ENCODE measurements around the gene KRT37.
"Not testable (repeated sequence)": the region's sequence is repeated elsewhere in the genome, so short reads cannot be mapped to it uniquely, and the experiment has no call there.

The KRT37 gene

GRCh38 chr17:41434415-41434814 lies 10.0 kb upstream of the KRT37 start:
- DNase-seq (ENCODE audit: low read depth in 2 of 2), result no peak

- DNase-seq (ENCODE audit: low read depth in 2 of 2), result no peak
These were observed 9.6 kb upstream of the KRT37 start for GRCh38 chr17:41434005-41434404.

GRCh38 chr17:41433586-41433985 lies 9.2 kb upstream of the KRT37 start:
- DNase-seq (ENCODE audit: low read depth in 2 of 2), result no peak

- not testable (repeated sequence) for DNase-seq (ENCODE audit: low read depth in 2 of 2)
These were observed 6.0 kb upstream of the KRT37 start for GRCh38 chr17:41430376-41430775.

- no peak for DNase-seq (ENCODE audit: low read depth in 2 of 2)
These were observed 5.3 kb upstream of the KRT37 start for GRCh38 chr17:41429667-41430066.

GRCh38 chr17:41428591-41429291 lies 4.4 kb upstream of the KRT37 start:
- no peak for DNase-seq (ENCODE audit: low read depth in 2 of 2)

GRCh38 chr17:41422586-41422985 lies 1.8 kb downstream of the KRT37 start:
- not testable (repeated sequence) for DNase-seq (ENCODE audit: low read depth in 2 of 2)

GRCh38 chr17:41421617-41422016 lies 2.8 kb downstream of the KRT37 start:
- no peak for DNase-seq (ENCODE audit: low read depth in 2 of 2)

GRCh38 chr17:41421116-41421515 lies 3.3 kb downstream of the KRT37 start:
- DNase-seq (ENCODE audit: low read depth in 2 of 2), result no peak

- DNase-seq (ENCODE audit: low read depth in 2 of 2), result no peak
These were observed 4.3 kb downstream of the KRT37 start for GRCh38 chr17:41420134-41420533.

- no peak for DNase-seq (ENCODE audit: low read depth in 2 of 2)
These were observed 4.7 kb downstream of the KRT37 start for GRCh38 chr17:41419716-41420115.

- DNase-seq (ENCODE audit: low read depth in 2 of 2), result no peak
These were observed 6.1 kb downstream of the KRT37 start for GRCh38 chr17:41418116-41418860.

GRCh38 chr17:41417576-41418015 lies 6.8 kb downstream of the KRT37 start:
- no peak for DNase-seq (ENCODE audit: low read depth in 2 of 2)

GRCh38 chr17:41417127-41417526 lies 7.3 kb downstream of the KRT37 start:
- DNase-seq (ENCODE audit: low read depth in 2 of 2), result no peak

- DNase-seq (ENCODE audit: low read depth in 2 of 2), result no peak
These were observed 7.9 kb downstream of the KRT37 start for GRCh38 chr17:41416479-41416878.

- DNase-seq (ENCODE audit: low read depth in 2 of 2), result no peak
These were observed 8.5 kb downstream of the KRT37 start for GRCh38 chr17:41415833-41416335.

- no peak for DNase-seq (ENCODE audit: low read depth in 2 of 2)
These were observed 9.0 kb downstream of the KRT37 start for GRCh38 chr17:41415411-41415810.

- no peak for DNase-seq (ENCODE audit: low read depth in 2 of 2)
These were observed 10.4 kb downstream of the KRT37 start for GRCh38 chr17:41413982-41414381.

GRCh38 chr17:41413353-41413957 lies 10.9 kb downstream of the KRT37 start:
- no peak for DNase-seq (ENCODE audit: low read depth in 2 of 2)

- DNase-seq (ENCODE audit: low read depth in 2 of 2), result no peak
These were observed 13.1 kb downstream of the KRT37 start for GRCh38 chr17:41411072-41411840.

- DNase-seq (ENCODE audit: low read depth in 2 of 2), result no peak
These were observed 17.2 kb downstream of the KRT37 start for GRCh38 chr17:41407226-41407625.

GRCh38 chr17:41406205-41406604 lies 18.2 kb downstream of the KRT37 start:
- DNase-seq (ENCODE audit: low read depth in 2 of 2), result no peak

Data from stimulated activated CD4-positive, alpha-beta T cell treated with anti-CD3 and anti-CD28 coated beads, Interleukin-4, amount 100 ng/mL, for 48 hours (primary cell).